Measurements from ENCODE around the gene WSCD2.

DNA sequence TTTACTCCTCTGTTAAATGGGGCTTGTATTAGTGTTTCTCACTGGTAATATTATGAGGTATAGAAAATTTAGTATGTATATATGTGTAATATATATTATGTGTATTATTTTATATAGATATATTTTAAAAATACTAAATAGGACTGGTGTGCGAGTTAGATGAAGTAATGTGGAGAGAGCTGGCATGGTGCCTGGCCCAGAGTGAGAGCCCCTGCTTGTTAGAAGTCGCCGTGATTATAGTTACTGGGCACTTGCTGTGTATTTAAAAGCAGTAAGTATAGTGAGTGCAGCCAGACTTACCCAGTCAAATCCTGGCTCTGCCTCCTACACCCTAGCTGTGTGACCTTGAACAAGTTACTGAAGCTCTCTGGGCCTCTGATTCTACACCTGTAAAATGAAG lies 48.0 kb downstream of the WSCD2 start:
- TF ChIP-seq, protein P1, sequence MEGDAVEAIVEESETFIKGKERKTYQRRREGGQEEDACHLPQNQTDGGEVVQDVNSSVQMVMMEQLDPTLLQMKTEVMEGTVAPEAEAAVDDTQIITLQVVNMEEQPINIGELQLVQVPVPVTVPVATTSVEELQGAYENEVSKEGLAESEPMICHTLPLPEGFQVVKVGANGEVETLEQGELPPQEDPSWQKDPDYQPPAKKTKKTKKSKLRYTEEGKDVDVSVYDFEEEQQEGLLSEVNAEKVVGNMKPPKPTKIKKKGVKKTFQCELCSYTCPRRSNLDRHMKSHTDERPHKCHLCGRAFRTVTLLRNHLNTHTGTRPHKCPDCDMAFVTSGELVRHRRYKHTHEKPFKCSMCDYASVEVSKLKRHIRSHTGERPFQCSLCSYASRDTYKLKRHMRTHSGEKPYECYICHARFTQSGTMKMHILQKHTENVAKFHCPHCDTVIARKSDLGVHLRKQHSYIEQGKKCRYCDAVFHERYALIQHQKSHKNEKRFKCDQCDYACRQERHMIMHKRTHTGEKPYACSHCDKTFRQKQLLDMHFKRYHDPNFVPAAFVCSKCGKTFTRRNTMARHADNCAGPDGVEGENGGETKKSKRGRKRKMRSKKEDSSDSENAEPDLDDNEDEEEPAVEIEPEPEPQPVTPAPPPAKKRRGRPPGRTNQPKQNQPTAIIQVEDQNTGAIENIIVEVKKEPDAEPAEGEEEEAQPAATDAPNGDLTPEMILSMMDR (conservative IDR thresholded peaks at IDR 0.05; ENCODE audit: low read length) = no peak
- no peak for TF ChIP-seq EZH2phosphoT487 (IDR thresholded peaks at IDR 0.05; ENCODE audit: borderline replicate concordance)

Data from Loucy (cell line).